HG03175 (cell line): Measurements from ENCODE around the gene CSTB.

Experiments used
- ATAC-seq: cut with Tn5 transposase; IDR thresholded peaks from one replicate; pipeline ENCODE4 v1.9.1; 2021; ENCODE audit warnings: mild to moderate bottlenecking, moderate library complexity; ENCODE audit not compliant: unreplicated experiment

The CSTB gene

DNA sequence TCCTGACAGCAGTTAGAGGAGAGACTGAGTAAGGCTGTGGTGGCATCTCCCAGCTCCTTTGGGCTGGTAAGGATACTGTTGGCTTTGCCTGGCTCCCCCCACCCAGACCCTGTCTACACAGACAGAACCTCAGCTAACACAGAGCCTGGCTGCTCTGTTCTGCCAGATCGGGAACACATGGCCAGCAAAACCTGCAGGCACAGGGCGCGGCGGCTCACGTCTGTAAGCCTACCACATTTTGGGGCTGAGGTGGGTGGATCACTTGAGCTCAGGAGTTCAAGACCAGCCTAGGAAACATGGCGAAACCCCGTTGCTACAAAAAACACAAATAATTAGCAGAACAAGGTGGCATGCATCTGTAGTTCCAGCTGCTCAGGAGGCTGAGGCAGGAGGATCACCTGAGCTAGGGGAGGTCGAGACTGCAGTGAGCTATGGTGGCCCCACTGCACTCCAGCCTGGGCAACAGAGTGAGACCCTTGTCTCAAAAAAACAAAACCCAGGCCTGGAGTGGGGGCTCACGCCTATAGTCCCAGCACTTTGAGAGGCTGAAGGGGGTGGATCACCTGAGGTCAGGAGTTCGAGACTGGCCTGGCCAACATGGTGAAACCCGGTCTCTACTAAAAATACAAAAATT is 6.7 kb downstream of the CSTB start:
- no peak for ATAC-seq

DNA sequence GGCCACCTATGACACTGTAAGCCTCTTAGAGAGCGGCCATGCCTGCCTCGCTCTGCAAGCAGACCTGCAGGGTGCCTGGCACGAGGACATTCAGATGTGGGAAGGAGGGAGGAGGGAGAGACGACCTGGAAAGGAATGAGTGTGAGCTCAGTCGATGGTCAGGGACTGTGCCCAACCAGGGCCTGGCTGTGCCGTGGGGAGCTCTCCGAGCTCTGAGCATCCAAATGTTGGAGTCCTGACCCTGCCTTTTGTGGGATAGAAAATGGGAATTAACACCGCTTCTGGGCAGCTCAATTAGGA is 7.3 kb downstream of the CSTB start:
- ATAC-seq, result no peak

DNA sequence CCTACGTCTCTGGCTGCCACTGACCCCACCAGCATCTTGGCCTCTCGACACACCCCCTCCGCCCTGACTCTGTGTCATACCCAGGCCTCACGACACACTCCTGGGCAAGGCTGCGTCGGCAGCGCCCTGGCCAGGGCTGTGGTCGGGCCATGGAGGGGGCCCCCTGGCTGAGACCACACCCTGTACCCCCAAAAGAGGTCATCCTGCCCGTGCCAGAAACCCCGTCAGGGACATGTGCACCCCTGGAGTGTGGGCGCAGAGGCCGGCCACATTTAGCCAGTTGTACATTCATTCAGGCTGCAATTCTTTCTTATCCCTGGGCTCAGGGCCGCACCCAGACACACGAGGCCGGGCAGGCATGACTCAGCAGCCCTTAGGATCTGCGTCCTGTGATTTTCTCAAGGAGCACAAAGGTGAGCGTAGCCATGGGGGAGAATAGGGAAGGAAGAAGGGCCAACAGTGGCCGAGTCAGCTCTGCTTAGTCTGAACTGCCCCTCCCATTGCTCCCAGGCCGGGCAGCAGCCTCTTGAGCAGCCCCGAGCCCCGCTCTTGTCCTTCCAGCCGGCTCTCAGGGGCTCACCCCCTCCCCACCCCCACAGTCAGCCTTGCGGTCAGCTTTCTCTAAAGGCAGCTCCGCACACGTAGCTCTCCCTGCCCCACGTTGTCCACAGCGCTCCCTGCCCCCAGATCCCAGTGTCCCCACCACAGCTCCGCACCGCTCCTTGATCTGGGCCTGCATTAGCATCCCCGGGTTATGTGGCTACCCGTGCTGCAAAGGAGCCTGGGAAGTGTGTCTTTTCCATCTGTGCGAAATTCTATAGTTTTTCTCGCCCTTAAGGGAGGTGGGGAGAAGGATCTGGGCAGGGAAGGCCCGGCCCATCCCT is 7.9 kb downstream of the CSTB start:
- no peak for ATAC-seq

DNA sequence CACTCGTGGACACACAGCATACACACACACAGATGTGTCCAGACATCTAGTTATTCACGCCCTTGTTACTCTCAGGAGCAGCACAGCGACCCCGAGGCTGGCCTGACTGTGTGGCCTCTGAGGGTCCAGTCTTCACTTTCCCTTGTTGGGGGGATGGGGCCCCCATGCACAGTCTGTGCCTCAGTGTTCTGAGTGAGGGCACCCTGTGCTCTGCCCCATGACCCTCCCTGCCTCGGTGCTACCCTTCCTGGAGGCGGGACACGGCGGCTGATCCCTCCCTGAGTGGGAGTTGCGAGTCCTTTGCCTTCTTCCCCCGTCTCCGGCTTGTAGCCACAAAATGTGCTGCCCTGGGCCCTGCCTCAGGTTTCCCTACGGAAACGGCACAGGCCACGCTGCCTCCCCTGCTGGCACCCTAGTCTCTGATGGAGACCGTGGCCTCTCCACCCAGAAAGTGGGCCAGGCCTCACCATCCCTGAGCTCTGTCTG is 8.6 kb downstream of the CSTB start:
- ATAC-seq, result no peak

DNA sequence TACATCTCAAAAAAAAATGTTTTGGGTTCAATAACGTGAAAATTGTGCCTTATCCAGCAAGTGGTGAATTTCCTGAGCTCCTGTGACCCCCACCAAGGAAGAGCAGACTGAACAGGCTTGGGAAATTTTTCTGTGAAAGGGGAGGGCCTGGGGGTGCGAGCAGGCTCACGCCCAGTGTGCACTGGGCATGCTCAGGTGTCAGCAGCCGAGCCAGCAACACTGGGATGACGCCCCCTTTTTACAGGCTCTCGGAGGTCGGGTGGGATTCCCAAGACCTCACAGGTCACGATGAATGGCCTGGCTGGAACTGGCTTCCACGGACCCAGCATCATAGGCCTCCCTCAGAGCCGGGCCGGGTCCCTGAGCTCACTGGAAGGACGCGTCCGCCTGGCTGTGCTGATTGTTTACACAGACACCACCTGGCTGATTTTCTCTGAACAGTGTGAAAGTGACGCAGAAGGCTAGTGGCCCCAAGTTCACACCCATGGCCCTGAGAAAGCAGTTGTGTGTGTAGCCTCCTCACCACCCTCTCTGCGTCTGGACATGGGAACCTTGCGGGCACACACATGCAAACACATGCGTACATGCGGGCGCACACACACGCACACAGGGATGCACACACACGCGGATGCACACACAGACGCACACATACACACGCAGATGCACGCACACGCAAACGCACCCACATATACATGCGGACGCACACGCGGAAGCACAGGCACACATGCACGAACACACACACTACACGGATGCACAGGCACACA is 9.2 kb downstream of the CSTB start:
- ATAC-seq, result no peak

DNA sequence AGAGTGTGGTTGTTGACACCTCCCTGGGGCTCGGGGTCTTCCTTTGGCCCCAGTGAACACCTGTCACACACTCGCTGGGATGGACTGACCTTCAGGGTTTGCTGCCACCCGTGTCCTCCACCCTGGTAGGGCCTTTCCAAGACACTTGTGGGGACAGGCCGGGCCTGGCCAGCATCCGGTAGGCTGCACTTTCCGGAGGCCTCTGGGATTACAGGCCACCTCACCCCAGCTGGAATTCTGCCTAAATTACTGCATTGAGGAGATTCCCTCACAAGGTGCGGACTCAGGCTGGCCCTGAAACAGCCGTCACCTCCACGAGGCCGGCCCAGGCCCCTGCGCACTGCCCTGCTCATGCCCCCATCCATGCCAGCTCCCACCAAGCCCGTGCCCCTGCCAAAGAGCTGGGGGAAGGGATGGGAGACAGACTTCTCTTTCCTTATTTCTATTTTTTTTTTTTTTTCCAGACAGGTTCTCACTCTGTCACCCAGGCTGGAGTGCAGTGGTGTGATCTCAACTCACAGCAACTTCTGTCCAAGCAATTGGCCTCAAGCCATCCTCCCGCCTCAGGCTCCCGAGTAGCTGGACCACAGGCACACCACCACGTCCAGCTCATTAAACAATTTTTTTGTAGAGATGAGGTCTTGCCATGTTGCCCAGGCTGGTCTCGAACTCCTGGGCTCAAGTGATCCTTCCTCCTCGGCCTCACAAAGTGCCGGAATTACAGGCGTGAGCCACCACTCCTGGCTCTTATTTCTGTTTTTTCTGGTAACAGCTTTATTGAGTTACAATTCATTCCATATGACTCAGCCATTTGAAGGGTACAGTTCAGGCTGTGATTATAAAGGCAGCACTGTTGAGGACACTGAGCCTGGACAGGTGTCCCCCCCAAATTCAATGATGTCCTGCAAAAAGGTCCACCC is 11.3 kb downstream of the CSTB start:
- ATAC-seq, result no peak

DNA sequence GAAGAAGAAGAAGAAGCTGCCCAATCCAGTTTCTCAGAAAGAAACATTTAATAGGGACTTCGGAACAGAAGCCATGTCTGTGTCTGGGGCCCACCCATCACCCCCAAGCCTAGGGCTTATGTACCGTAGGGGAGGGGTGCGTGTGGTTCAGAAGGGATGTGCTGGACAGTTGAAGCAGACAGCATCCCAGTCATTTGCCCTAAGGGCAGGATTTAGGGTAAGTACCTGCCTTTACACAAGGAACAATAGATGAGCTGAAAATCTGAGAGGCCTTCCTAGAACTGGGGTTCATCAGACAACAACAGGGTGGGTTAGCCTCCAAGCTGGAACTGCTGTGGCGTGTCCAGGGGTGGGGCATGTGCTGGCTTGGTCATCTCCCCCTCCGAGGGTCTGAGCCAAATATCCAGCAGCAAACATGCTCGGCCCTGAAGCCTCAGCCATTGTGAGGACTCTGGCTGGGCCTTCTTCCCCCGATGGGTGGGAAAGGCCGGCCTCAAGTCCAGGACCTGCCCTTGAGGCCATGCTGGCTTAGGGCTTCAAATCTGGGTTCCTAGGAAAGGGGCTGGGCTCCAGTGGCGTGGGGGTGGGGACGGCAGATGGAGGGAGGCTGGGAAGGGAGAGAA is 12.1 kb downstream of the CSTB start:
- no peak for ATAC-seq

DNA sequence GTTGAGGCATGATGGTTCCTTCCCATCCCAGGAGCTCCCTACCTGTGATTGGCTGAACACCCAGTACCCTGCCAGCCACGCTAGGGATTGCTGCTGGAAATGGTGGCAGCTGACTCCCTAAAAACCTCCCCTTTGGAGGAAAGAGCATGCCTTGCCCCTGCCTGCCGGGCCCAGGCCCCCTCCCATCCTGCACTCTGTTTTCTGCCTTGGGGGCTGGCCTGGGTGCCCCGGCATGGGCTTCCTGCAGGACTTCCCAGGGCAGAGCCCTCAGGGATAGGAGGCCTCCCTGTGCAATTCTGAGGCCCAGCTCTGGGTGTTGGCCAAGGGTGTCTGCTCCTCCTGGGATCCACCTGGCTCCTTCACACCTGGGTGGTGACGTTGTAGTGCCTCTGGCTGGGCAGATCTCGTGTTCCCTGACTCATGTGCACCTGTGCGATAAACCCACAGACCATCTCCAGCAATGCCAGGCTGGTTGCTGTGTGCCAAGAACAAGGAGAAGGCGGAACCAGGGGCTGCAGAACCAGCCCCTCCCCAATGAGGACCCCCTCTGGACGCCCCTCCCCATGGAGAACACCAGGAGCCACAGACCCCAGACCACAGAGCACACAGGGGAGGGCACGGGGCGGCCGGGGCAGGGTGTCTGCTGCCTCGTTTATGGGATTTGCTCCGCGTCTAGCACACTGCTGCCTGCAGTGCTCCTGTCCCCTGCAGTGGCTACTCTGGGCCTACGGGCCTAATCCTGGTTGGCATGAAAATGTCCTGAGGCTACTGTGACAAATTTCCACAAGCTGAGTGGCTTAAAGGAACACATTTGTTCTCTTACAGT is 13.6 kb downstream of the CSTB start:
- ATAC-seq, result no peak

DNA sequence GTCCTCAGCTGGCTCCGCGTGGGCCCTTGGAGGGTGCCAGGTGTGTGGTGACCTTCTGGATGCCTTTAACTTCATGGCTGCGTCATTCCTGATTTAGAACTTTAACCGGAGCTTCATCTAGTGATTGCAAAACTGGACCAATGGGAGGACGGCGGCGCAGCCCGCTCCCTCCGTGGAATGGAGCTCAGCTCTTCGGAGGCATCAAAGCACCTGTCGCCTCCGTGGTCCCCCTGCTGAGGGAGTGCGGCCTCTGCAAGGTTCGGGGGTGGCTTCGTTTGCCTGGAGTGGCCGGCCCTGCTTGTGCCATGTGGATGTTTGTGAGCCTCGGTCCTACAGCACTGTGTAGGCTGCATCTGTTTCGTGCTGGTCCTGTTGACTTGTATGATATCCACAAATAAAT is 14.2 kb downstream of the CSTB start:
- ATAC-seq, result no peak

DNA sequence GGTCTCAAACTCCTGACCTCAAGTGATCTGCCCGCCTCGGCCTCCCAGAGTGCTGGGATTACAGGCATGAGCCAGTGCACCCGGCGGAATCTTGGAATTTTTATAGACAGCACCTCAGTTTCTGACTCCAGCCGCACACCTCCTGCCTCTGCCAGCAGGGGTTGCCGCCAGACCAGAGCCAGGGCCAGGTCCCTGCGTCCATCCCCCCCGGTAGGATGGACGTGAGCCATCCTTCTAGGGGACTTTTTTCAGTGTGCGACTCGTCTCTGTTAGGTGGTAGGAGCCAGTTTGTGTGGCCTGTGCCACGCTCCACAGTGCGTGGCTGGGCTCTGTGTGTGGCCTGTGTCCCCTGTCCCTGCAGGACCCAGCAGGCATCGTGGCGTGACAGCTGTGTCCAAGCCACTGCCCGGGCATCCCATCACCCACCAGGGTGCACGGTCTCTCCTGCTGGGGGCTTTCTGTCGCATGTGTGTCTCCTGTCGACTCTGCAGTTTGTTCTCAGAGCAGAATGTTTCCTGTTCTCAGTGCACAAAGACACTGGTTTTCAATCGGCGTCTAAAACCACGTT is 15.6 kb downstream of the CSTB start:
- no peak for ATAC-seq

DNA sequence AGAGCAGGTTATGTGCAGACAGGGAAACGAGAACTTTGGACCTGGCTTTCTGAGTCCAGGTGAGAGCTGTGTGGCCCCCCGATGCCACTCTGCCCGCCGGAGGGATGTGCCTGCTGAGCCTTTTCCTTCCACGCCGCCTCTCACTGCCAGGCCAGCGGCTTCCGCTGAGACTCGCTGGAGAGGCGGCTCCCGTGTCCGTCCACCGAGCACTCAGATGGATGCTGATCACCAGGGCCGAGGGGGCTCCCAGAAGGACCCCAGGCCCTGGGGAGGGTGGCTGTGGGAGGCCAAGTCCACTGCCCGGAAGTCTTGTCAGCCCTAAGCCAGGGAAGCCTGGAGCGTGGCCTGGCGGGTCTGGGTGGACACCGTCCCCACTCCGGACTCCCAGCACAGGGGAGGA is 16.5 kb downstream of the CSTB start:
- no peak for ATAC-seq

DNA sequence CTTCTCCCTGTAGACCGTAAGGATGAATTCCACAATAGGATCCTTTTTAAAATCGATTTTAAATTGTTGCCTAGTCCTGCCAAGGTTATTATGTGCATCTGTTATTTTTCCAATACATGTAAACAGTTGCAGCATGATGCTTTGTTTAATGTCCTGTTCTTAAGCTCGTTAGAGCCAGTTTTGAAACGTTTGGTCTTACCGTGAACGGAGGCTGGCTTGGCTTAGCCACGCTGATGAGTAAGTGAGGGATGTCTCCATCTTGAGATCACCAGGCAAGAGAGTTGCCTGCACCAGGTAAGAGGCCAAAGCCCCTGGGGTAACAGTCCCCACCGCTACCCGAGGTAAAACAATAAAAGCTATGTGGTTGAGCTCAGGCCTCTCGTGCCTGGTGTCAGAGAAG is 17.3 kb downstream of the CSTB start:
- ATAC-seq, result no peak

DNA sequence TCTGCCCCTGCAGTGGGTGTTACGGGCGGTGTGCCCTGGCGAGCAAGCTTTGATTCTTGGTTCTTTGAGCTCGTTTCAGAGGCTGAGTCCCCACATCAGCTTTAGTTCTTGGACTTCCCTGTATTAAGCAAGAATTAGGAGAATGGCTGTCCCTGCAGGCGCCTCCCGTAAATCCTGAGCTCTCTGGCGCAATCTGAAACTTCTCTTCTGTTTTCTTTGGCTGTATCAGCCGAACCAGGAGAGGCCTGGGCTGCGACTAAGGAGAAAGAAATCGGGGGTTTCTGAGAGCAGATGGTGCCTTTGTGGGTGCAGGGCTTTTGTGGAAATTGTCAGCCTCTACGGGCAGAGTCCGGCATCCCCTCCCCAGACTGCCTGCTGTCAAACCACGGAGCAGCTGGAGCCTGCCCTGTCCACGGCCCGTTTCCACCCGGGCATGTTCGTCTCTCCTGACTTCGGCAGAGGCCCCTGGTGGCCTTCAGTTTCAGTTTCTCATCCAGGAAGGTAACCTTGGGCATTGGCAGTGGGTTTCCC is 17.9 kb downstream of the CSTB start:
- ATAC-seq, result no peak

DNA sequence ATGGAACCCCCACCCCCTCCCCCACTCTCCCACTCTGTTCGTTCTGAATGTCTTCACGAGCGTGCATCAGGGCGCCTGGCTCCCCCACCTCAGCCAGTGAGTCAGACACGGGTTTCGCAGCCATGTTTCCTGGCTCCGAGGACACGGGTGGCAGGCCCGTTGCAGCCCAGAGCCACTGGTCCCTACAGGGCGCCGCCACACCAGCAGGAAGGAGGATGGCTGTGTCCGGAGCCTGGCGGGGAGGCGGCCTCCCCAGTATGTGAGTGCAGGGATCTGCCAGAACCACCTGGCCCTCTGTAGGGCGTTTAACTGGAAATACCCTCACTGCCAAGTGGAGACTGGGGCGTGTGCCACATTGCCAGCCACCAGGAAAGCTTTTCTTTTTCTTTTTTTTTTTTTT is 18.5 kb downstream of the CSTB start:
- no peak for ATAC-seq

DNA sequence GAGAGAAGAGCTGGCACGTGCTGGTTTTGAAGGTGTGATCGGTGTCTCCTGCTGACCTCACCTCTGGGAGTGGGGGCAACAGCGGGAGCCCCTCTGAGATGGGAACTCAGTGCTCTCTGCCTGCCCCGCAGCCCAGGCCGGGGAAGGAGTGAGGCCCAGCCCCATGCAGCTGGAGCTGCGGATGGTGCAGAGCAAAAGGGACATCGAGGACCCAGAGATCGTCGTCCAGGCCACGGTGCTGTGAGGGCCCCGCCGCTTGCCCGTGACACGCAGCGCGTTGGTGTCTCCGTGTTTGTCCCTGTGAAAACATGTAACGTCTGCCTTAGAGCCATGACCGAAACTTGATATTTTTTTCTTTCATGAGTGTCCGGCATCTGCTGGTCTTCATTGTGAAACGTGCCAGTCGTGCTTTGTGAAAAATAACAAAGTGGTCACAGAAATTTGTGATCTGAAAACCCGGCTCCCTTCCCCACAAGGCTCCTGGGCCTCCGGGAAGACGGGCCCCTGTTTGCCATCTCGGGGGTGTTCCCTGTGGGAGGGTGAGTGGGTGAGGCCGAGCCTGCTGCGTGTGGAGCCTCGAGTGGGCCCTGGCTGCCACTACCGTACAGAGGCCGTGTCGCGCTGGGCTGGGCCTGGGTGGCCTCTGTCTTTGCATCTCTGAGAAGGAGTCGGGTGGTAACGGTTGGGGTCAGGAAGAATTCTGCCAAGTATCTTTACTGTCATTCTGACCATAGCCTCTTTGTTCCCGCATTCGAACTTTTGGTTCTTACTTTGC is 20.1 kb downstream of the CSTB start:
- ATAC-seq, result no peak

DNA sequence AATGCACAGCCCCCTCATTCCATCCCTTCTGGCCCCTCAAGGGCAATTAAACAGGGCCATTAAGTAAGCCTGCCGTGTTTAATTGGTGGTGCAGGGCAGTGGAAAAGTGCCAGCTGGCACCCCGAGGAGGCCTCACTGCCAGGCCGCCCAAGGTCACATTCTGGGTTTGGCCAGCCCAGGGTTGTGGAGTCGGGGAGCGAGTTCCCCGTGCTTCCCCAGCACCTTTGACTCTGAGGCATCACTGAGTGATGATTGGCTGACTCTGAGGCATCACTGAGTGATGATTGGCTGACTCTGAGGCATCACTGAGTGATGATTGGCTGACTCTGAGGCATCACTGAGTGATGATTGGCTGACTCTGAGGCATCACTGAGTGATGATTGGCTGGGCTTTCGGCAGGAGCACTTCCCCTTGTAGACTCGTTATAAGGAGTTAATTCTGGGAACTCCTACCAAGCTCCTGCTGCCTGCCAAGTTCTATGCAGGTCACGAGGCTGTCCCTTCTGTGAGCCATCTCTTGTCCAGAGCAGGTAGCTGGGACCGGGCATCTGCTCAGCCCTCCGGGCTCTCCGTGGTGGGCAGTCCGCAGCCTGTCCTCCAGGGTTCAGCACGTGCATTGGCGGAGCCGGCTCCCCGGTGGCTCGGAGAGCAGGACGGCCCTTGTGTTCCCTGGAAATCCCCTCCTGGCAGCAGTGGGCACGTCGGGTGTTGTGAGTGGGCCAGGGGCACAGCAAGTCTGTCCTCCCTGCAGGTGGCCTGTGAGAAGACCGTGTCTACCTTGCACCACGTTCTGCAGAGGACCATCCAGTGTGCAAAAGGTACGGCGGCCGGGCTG is 20.9 kb downstream of the CSTB start:
- no peak for ATAC-seq

DNA sequence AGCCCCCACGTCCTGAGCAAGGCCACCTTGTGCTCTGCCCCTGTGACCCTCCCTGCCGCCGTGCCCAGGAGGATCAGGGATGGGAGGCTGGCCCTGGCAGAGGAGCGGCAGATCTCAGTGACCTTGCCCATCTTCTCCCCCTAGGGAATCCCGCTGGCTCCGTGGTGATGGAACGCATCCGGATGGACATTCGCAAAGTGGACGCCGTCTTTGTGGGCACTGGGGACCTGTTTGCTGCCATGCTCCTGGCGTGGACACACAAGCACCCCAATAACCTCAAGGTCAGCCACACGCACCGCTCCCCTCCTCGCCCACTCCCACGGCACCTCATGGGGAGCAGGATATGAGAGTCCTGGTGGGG is 22.7 kb downstream of the CSTB start:
- ATAC-seq, result no peak
